ENCODE measurements around the gene FRMPD1. TPM values are rescaled to one million over a fixed set of nuclear protein-coding genes. Genes with fewer than 3 reads are reported as not detected.

FRMPD1 gene
- total RNA-seq, 6 experiments from 2014 or later = 0.10 to 0.74 (median 0.51) TPM

DNA sequence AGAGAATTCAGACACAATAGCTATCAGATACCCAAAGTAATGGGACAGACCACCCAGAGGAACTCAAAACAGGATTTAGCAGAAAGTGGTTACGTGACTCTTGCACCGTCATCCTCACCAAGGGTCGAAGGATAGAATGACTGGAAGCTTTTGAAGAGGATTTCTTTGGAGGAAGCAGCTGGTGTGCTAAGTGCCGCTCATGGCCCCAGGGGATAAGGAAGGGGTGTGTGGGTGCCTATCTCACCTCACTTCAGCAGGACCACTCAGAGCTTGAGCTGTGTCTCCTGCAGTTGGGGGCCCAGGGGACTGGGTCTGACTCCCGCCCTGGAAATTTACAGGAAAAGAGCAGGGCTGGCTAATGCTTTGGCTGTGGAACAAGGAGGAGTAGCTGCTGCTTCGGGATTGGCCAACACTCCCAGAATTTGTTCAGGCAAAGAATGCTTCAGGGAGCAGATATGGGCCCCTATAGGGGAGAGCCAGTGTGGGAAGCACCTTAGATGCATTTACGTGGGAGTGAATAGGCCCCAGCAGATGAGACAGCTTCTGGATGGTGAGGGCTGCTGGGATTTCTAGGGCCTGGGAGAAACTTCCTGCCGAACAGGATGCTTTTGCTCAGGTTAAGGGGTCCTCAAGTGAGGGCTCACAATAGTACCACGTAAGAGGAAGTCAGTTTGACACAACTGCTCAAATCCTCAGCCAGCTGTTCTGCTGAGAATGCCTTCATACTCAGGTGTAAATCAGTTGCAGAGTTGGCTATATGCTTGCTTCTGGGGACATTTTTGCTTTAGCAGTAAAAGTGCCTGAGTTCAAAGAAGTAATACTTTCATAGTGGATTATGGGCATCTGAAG is 29.3 kb upstream of the FRMPD1 start:
- no peak overlapping the region for H3K4me3 ChIP-seq
- DNase-seq (no peak), ATAC-seq (no peak)
- H3K9me3 ChIP-seq = no peaks in the 10 kb centered on the region
- H3K27me3 ChIP-seq = no peaks in the 10 kb centered on the region
- H3K36me3 ChIP-seq = no peaks in the 10 kb centered on the region
- intact Hi-C loops (cut with DNase I) = no loop called here
- H3K4me1 ChIP-seq = no peaks in the 10 kb centered on the region
- no peak for TF ChIP-seq POLR2A (IDR thresholded peaks at IDR 0.05)
- TF ChIP-seq, protein P1, sequence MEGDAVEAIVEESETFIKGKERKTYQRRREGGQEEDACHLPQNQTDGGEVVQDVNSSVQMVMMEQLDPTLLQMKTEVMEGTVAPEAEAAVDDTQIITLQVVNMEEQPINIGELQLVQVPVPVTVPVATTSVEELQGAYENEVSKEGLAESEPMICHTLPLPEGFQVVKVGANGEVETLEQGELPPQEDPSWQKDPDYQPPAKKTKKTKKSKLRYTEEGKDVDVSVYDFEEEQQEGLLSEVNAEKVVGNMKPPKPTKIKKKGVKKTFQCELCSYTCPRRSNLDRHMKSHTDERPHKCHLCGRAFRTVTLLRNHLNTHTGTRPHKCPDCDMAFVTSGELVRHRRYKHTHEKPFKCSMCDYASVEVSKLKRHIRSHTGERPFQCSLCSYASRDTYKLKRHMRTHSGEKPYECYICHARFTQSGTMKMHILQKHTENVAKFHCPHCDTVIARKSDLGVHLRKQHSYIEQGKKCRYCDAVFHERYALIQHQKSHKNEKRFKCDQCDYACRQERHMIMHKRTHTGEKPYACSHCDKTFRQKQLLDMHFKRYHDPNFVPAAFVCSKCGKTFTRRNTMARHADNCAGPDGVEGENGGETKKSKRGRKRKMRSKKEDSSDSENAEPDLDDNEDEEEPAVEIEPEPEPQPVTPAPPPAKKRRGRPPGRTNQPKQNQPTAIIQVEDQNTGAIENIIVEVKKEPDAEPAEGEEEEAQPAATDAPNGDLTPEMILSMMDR (IDR thresholded peaks at IDR 0.05) = no peak
- WGBS (ENCODE audit: insufficient coverage, low coverage, low lambda C conversion rate, missing lambda C conversion rate) = 58% methylated on average over 7 of the region's 9 CpGs
- no peak overlapping the region for H3K27ac ChIP-seq

DNA sequence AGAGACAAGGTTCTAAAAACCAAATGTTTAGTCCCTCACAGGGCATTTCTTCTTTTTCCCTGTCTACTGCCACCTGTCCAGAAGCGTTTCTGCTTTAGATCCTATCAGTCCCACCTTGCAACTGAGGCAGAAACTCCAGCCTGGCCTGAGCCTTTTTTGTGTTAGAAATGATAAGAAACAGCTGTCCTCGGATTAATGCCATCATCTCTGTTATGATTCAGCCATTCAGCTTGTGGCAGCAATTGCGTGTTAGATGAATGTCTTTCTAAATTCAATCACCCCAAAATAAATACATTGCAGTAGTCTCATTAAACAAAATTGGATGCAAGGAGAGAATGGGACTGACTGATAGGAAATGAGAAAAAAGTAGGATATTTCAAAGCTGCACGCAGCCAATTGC is 28.3 kb upstream of the FRMPD1 start:
- H3K9me3 ChIP-seq = no peaks in the 10 kb centered on the region
- H3K27ac ChIP-seq = no peak overlapping the region
- DNase-seq (no peak), ATAC-seq (no peak)
- no peak overlapping the region for H3K4me3 ChIP-seq
- no peaks in the 10 kb centered on the region for H3K27me3 ChIP-seq
- intact Hi-C loops (cut with DNase I) = no loop called here
- no peaks in the 10 kb centered on the region for H3K36me3 ChIP-seq
- no peaks in the 10 kb centered on the region for H3K4me1 ChIP-seq
- TF ChIP-seq POLR2A (IDR thresholded peaks at IDR 0.05) = no peak
- TF ChIP-seq, protein P1 (IDR thresholded peaks at IDR 0.05) = no peak
- 79% methylated on average over 4 of the region's 4 CpGs for WGBS (ENCODE audit: insufficient coverage, low coverage, low lambda C conversion rate, missing lambda C conversion rate)

DNA sequence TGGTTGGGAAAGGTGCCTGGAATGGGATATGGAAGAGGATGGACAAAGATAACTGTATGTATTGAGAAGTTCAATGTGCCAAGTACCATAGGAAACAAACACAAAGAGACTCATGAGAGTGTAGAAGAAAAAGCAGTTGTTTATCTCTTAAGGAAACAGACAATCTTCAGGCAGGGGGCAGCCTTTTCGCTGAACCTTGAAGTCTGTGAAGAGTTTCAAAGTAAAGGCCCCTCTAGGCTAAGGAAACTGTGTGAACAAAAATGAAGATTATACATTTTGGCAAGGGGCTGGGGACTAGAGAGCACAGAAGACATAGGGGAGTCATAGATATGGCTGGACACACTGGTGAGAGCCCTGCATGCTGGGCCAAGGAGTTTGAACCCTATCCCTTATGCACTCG is 27.5 kb upstream of the FRMPD1 start:
- H3K36me3 ChIP-seq = no peaks in the 10 kb centered on the region
- intact Hi-C loops (cut with DNase I) = no loop called here
- TF ChIP-seq POLR2A (IDR thresholded peaks at IDR 0.05) = no peak
- TF ChIP-seq, protein P1 (IDR thresholded peaks at IDR 0.05) = no peak
- no peak overlapping the region for H3K4me3 ChIP-seq
- H3K4me1 ChIP-seq = no peaks in the 10 kb centered on the region
- H3K9me3 ChIP-seq = no peaks in the 10 kb centered on the region
- DNase-seq (no peak), ATAC-seq (no peak)
- no peaks in the 10 kb centered on the region for H3K27me3 ChIP-seq
- no peak overlapping the region for H3K27ac ChIP-seq
- 63% methylated on average over 2 of the region's 2 CpGs for WGBS (ENCODE audit: insufficient coverage, low coverage, low lambda C conversion rate, missing lambda C conversion rate)

DNA sequence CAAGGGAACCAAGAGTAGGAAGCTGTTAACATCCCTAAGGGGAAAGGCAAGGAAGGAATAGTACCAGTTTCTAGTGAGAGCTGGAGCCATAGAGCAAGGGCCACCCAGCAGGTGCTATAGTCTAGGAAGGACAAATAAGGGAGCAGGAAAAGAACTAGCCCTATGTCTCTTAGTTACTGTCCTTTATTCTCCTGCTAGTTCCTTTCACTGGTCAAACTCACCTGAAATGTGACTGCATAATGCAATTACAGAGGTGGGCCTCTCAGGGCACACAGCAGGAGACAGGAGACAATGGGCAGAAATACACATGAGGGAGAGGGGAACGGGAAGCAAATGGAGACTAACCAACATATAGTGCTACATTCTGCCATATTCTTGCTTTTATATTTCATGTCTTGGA is 26.7 kb upstream of the FRMPD1 start:
- intact Hi-C loops (cut with DNase I) = no loop called here
- Histone ChIP-seq H3K4me3 (no peak overlapping the region), H3K9me3 (no peaks in the 10 kb centered on the region), H3K27me3 (no peaks in the 10 kb centered on the region), H3K27ac (no peak overlapping the region), H3K4me1 (no peaks in the 10 kb centered on the region), H3K36me3 (no peaks in the 10 kb centered on the region)
- ATAC-seq (no peak), DNase-seq (no peak)
- no peak for TF ChIP-seq POLR2A (IDR thresholded peaks at IDR 0.05)
- TF ChIP-seq, protein P1 (IDR thresholded peaks at IDR 0.05) = no peak
- 78% methylated on average over 1 of the region's 1 CpG for WGBS (ENCODE audit: insufficient coverage, low coverage, low lambda C conversion rate, missing lambda C conversion rate)

Measured in right lobe of liver (tissue), 6 donors.